ENCODE data around the gene FAM222A. TPM values are rescaled to one million over a fixed set of nuclear protein-coding genes. Genes with fewer than 3 reads are reported as not detected.

FAM222A gene
- total and polyA plus RNA-seq, 2 of the 8 experiments (the other 6 are each of a cell fraction or from before 2014, with no cell fraction given): 0.94 to 1.1 TPM

GRCh38 chr12:109697270-109697553, 16.4 kb upstream of the FAM222A start:
- no peak overlapping the region for H4K5ac ChIP-seq (ENCODE audit: insufficient read length, low read depth, low read length)
- H3K23ac ChIP-seq (ENCODE audit: insufficient read length): no peak overlapping the region
- H3K4me3 ChIP-seq (ENCODE audit: extremely low read depth in 1 of 4, insufficient read depth in 2 of 4, low read depth in 3 of 4, low read length in 4 of 4): no peak overlapping the region
- POLR2A ChIA-PET (ENCODE audit: partially characterized antibody): interaction anchor here (1.8 kb wide), 1 partner anchor 17 kb away, joined by 5 read pairs; the partner anchor contains the start of gene FAM222A
- no peak overlapping the region for H2BK15ac ChIP-seq (ENCODE audit: low read length)
- peaks cover 0 to 5% (median 3%) of the 10 kb centered on the region in 4 experiments; a peak in 3 of 7 replicates for H3K4me1 ChIP-seq (replicated peaks in 1 of 4; ENCODE audit: control insufficient read depth in 3 of 4, insufficient read depth in 4 of 4, low read length in 3 of 4)
- H2AFZ ChIP-seq (ENCODE audit: low read length): no peak overlapping the region
- H3K9me3 ChIP-seq (ENCODE audit: insufficient read depth in 2 of 2, low read depth in 1 of 2, low read length in 1 of 2): no peaks in the 10 kb centered on the region
- no peaks in the 10 kb centered on the region for H3K27me3 ChIP-seq (replicated peaks in 1 of 4; ENCODE audit: control insufficient read depth in 3 of 4, extremely low read depth in 1 of 4, insufficient read depth in 3 of 4, low read length in 3 of 4)
- no peak overlapping the region for H2BK12ac ChIP-seq (ENCODE audit: low read depth, low read length)
- no peaks in the 10 kb centered on the region for H3K79me1 ChIP-seq (ENCODE audit: low read depth, low read length)
- no peak for DNase-seq (ENCODE audit: low read depth in 1 of 2, low spot score in 2 of 2)
- no peak overlapping the region for H3K27ac ChIP-seq (ENCODE audit: low read depth, low read length)
- no peaks in the 10 kb centered on the region for H3K79me2 ChIP-seq (ENCODE audit: control insufficient read depth in 1 of 2, insufficient read depth in 2 of 2, low read length in 2 of 2)
- no peak overlapping the region for H2BK20ac ChIP-seq (ENCODE audit: low read length)
- no peaks in the 10 kb centered on the region for H3K36me3 ChIP-seq (ENCODE audit: control insufficient read depth in 2 of 4, insufficient read depth in 4 of 4, low read length in 3 of 4)
- H2AK5ac ChIP-seq (ENCODE audit: low read depth, low read length): no peak overlapping the region
- H3K56ac ChIP-seq (replicated peaks; ENCODE audit: insufficient read length, low read depth, low read length): no peak overlapping the region
- H3K14ac ChIP-seq (ENCODE audit: insufficient read length): no peak overlapping the region
- H3K4me2 ChIP-seq (ENCODE audit: insufficient read depth in 1 of 2, low read depth in 2 of 2, low read length in 2 of 2): no peak overlapping the region
- H2BK5ac ChIP-seq (ENCODE audit: low read depth, low read length): no peak overlapping the region
- no peak overlapping the region for H3K9ac ChIP-seq (replicated peaks in 1 of 4; ENCODE audit: extremely low read depth in 1 of 4, low read depth in 3 of 4, low read length in 3 of 4)
- no peak overlapping the region for H4K91ac ChIP-seq (replicated peaks; ENCODE audit: insufficient read length, low read length)
- no peaks in the 10 kb centered on the region for H4K20me1 ChIP-seq (replicated peaks in 1 of 2; ENCODE audit: control insufficient read depth in 1 of 2, insufficient read depth in 2 of 2, low read length in 2 of 2)
- H3K4ac ChIP-seq (replicated peaks; ENCODE audit: insufficient read length, low read depth, low read length): no peak overlapping the region
- H4K8ac ChIP-seq (ENCODE audit: extremely low read depth, insufficient read depth, low read length): no peak overlapping the region
- 0 out of 2 replicates have a peak, but pooled peaks cover 1% of the 10 kb centered on the region for H3K23me2 ChIP-seq (ENCODE audit: low read depth, low read length)
- H3K18ac ChIP-seq (ENCODE audit: extremely low read depth, low read length): no peak overlapping the region
- no peak for FAIRE-seq
- H2BK120ac ChIP-seq (replicated peaks; ENCODE audit: low read depth, low read length): no peak overlapping the region
- CTCF ChIA-PET (ENCODE audit: partially characterized antibody): interaction anchor here (1.4 to 2.5 kb wide), 6 partner anchors 9 to 178 kb away, joined by 3 to 12 read pairs (median 7); no protein-coding TSS in a partner anchor
- WGBS, 2 experiments (ENCODE audit: extremely low coverage in 1 of 2, insufficient coverage in 1 of 2, insufficient read length in 1 of 2, insufficient replicate concordance in 2 of 2, low coverage in 1 of 2, low lambda C conversion rate in 2 of 2, missing lambda C conversion rate in 1 of 2): 100% methylated on average over 2 of the region's 2 CpGs; no CpG with 5 or more reads in 1 of the 2 experiments
- TF ChIP-seq ZNF274 (IDR thresholded peaks at IDR 0.05; ENCODE audit: borderline replicate concordance, extremely low read depth, low read length) (no peak), EZH2 (IDR thresholded peaks at IDR 0.05; ENCODE audit: low read depth, low read length, severe bottlenecking) (no peak)
